Type B pancreatic cell (in vitro differentiated cells): Measurements from ENCODE around the gene SND1. TPM values are rescaled to one million over a fixed set of nuclear protein-coding genes. Genes with fewer than 3 reads are reported as not detected.

Source experiments
- DNase-seq: peaks from one replicate; pipeline ENCODE4 v3.0.0; 2021; ENCODE audit warnings: mixed read lengths; ENCODE audit not compliant: unreplicated experiment; ENCODE audit errors: extremely low spot score
- H3K27ac Mint-ChIP-seq: 2 replicates; pipeline ENCODE4 v1.8.0; 2021; ENCODE audit warnings: mild to moderate bottlenecking, mixed read lengths
- H3K27me3 Mint-ChIP-seq: 2 replicates; pipeline ENCODE4 v1.8.0; 2021; ENCODE audit warnings: mixed read lengths
- H3K36me3 Mint-ChIP-seq: 2 replicates; pipeline ENCODE4 v1.8.0; 2021; ENCODE audit warnings: mixed read lengths
- H3K4me1 Mint-ChIP-seq: one replicate; pipeline ENCODE4 v1.8.0; 2021; ENCODE audit warnings: mixed read lengths; ENCODE audit not compliant: unreplicated experiment
- H3K4me3 Mint-ChIP-seq: 2 replicates; pipeline ENCODE4 v1.8.0; 2021; ENCODE audit warnings: mild to moderate bottlenecking, mixed read lengths
- H3K9me3 Mint-ChIP-seq: 2 replicates; pipeline ENCODE4 v1.8.0; 2021; ENCODE audit warnings: mixed read lengths
- CTCF ChIP-seq: fragments of 200-600 bp; sonication (generic); conservative IDR thresholded peaks from 2 replicates; pipeline ENCODE4 v1.5.0; 2021; ENCODE audit warnings: antibody characterized with exemption, mild to moderate bottlenecking
- total RNA-seq: library from RNA; stranded (reverse); gene quantifications from 2 replicates; pipeline ENCODE4 v1.2.1, GENCODE V29; 2021; ENCODE audit warnings: low replicate concordance

The SND1 gene
- total RNA-seq, 1 donor from 2014 or later = 199 TPM

GRCh38 chr7:127887096-127887495 lies 235.1 kb downstream of the SND1 start:
- H3K4me3 Mint-ChIP-seq = no peak overlapping the region
- no peak for TF ChIP-seq CTCF
- peaks cover 35% of the 10 kb centered on the region for H3K4me1 Mint-ChIP-seq
- DNase-seq = no peak
- H3K27ac Mint-ChIP-seq = no peak overlapping the region
- H3K27me3 Mint-ChIP-seq = no peaks in the 10 kb centered on the region
- H3K36me3 Mint-ChIP-seq = peaks cover 30% of the 10 kb centered on the region
- H3K9me3 Mint-ChIP-seq = no peaks in the 10 kb centered on the region

DNA sequence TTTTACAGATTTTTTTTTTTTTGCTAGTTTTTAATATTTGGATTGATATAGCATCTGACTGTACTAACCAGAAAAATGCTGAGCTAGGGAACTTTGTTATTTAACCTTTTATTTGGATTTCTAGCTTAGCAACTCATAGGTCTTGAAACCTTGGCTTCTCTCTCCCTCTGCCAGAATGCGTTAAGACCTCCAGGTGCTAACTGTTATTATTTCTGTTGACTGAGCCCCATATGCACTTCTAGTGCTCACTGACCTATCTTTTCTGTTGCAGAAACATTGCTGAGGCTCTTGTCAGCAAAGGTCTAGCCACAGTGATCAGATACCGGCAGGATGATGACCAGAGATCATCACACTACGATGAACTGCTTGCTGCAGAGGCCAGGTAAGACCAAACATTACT lies 235.6 kb downstream of the SND1 start:
- no peak for DNase-seq
- no peak for TF ChIP-seq CTCF
- Mint-ChIP-seq H3K9me3 (no peaks in the 10 kb centered on the region), H3K36me3 (peaks cover 30% of the 10 kb centered on the region), H3K27me3 (no peaks in the 10 kb centered on the region), H3K27ac (peak overlapping the region; percentile 63), H3K4me1 (peaks cover 37% of the 10 kb centered on the region), H3K4me3 (no peak overlapping the region)

DNA sequence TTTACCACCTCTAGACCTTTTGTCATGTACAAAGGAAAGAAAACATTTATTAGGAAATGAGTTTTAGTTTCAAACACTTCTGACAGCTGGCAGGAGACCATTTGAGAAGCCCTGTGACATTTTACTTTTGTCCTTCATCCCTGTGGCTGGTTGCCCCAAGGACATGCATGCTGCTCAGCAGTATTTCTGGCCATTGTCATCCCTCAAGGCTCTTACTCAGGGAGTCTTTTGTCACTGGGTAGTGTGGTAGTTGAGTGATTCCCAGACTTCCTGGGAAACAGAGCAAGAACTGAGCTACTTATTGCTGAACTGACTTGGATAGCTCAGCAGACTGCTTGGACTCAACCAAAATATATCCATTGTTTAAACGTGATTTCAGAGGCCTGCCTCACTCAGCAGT lies 236.4 kb downstream of the SND1 start:
- no peaks in the 10 kb centered on the region for H3K9me3 Mint-ChIP-seq
- H3K36me3 Mint-ChIP-seq = peaks cover 37% of the 10 kb centered on the region
- DNase-seq = no peak
- TF ChIP-seq CTCF = no peak
- H3K4me3 Mint-ChIP-seq = no peak overlapping the region
- no peaks in the 10 kb centered on the region for H3K27me3 Mint-ChIP-seq
- H3K27ac Mint-ChIP-seq = no peak overlapping the region
- peaks cover 37% of the 10 kb centered on the region for H3K4me1 Mint-ChIP-seq

GRCh38 chr7:127888825-127889224 lies 236.8 kb downstream of the SND1 start:
- H3K4me3 Mint-ChIP-seq = no peak overlapping the region
- H3K27ac Mint-ChIP-seq = no peak overlapping the region
- H3K9me3 Mint-ChIP-seq = no peaks in the 10 kb centered on the region
- TF ChIP-seq CTCF = no peak
- H3K27me3 Mint-ChIP-seq = no peaks in the 10 kb centered on the region
- H3K4me1 Mint-ChIP-seq = peaks cover 37% of the 10 kb centered on the region
- DNase-seq = no peak
- peaks cover 41% of the 10 kb centered on the region for H3K36me3 Mint-ChIP-seq

DNA sequence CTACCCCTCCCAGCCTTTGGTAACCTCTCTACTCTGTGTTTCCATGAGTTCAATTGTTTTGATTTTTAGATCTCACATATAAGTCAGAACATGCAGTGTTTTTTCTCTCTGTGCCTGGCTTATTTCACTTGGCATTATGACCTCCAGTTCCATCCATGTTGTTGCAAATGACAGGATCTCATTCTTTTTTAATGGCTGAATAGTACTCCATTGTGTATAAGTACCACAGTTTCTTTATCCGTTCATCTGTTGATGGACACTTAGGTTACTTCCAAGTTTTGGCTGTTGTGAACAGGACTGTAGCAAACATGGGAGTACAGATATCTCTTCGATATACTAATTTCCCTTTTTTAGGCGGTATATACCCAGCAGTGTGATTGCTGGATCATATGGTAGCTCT lies 237.7 kb downstream of the SND1 start:
- TF ChIP-seq CTCF = no peak
- Mint-ChIP-seq H3K27me3 (no peaks in the 10 kb centered on the region), H3K9me3 (no peaks in the 10 kb centered on the region), H3K4me3 (no peak overlapping the region), H3K4me1 (peaks cover 37% of the 10 kb centered on the region), H3K36me3 (peaks cover 38% of the 10 kb centered on the region), H3K27ac (no peak overlapping the region)
- DNase-seq = no peak

- DNase-seq = no peak
- Mint-ChIP-seq H3K27me3 (no peaks in the 10 kb centered on the region), H3K4me1 (peaks cover 30% of the 10 kb centered on the region)
These were observed 238.7 kb downstream of the SND1 start for GRCh38 chr7:127890726-127891125.

More at GRCh38 chr7:127890726-127891125, 238.7 kb downstream of the SND1 start:
- Mint-ChIP-seq H3K4me3 (no peak overlapping the region), H3K9me3 (no peaks in the 10 kb centered on the region), H3K36me3 (peaks cover 36% of the 10 kb centered on the region), H3K27ac (no peak overlapping the region)
- TF ChIP-seq CTCF = no peak
